ENCODE results near the gene ASAP3.
"Not testable (repeated sequence)": the region's sequence is repeated elsewhere in the genome, so short reads cannot be mapped to it uniquely, and the experiment has no call there.

Gene ASAP3

DNA sequence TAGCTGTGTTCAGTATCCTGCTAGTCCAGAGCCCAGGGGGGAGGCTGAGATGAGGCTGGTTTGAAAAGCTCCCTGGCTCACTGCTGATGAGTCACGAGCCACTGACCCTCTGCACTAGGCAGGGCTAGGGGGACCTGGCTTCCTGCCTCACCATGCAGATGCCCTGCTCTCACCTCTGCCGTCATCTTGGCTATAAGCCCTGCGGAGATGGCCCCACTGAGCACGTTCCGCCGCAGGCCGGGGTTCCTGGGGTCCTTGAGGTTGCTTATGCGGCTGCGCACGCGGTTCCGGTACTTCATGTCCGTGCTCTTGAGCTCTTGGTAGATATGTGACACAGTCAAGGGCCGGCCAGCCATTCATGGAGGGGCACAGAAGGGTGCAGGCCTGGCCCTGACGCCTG lies 90.3 kb downstream of the ASAP3 start:
- DNase-seq = no peak

DNA sequence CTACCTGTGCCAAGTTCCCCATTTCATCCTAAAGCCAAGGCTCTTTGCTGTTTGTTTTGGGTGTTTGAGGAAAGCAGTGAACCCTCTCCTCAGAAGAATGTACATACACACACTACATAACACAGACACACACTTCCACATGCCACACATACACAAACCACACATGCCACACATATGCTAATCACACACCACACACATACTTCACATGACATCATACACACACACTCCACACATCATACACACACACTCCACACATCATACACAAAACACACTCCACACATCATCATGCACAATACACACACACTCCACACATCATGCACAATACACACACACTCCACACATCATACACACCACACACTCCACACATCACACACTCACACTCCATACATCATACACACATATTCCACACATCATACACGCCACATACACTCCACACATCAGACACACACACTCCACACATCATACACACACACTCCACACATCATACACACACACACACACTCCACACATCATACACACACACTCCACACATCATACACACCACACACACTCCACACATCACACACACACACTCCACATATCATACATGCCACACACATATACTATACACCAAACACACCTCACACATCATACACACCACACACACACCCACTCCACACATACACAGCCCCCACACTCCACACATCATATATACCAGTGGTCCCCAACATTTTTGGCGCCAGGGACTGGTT lies 91.7 kb downstream of the ASAP3 start:
- no peak for DNase-seq

DNA sequence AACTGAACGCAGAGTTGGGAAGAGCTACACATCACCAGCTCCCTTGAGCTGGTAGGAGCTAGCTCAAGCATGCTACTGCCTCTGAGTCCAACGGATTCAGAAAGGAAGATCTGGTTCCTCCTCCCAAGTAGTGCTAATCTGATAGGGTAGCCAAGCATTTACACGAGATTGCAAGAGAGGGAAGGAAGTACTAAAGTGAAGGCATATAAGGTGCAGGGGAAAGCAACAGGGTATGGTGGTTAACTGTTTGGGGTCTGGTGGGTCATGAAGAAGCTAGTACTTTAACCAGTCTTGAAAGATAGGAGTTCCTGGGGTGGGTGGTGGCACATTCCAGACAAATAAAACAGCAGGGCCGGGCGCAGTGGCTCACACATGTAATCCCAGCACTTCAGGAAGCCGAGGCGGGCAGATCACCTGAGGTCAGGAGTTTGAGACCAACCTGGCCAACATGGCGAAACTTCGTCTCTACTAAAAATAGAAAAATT lies 94.1 kb downstream of the ASAP3 start:
- DNase-seq = no peak

DNA sequence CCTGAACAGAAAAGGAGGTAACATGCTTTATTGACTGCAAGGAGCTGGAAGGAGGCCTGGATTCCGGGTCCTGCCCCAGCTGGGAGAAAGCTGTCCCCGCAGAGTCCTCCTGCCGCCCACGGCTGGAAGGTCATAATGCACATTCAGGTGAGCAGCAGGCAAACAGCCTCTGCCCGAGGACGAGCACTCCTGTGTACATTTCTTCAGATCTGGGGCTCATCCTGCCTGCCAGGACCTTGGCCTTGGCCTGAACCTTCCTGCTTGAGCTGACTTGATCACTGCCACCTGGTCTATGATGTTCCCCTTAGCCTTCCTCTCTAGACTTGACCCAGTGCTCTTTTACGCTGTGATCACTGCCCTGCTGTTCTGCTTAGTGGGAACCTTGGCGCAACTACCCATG lies 96.5 kb downstream of the ASAP3 start:
- no peak for DNase-seq

DNA sequence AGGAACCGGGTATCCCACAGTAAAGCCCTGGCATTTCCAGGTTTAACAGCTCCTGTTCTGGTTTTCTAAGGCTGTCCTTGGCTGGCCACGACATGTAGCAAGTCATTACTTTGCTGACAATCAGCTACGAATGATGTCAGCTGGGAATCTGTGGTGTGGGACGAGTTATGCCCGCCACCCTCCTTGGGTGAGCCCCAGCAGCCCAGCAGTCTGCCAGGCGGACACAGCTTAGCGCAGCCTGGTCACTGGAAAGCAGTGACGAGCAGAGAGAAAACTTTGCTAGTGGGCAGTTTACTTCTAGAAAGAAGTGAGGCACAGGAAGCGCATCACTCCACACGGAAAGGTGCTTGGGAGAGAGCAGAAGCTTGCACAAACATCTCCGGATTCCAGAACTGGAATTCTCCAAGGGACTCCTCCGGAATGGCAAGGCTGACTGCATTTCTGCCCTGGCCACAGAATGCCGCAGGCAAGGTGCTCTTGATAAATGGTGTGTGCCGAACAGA lies 98.8 kb downstream of the ASAP3 start:
- no peak for DNase-seq

DNA sequence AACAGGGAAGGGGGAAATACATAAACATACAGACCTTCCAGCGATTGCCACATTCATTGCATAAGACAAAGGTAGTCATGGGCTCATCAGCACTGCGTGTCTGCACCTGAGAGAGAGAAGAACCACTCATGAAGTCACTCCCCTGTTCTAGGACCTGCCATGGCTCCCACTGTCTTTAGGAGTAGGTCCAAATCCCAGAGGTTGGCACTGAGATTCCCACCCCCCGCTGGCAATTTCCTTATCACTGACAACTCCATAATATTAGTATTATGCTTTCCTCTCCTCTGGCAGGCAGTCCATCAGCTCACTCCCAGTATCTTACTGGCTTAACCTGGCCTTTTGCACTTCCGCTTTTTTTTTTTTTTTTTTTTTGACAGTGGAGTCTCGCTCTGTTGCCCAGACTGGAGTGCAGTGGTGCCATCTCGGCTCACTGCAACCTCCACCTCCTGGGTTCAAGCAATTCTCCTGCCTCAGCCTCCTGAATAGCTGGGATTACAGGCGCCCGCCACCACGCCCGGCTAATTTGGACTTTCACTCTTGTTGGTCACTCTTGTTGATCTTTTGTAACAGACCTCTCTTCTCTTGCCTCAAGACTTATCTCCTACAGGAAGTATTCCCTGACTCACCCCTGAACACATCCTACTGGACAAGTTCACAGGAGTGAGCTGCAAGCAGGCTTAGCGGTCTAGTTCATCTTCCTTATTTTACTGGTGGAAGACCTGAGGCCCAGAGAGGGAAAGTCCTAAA lies 99.5 kb downstream of the ASAP3 start:
- DNase-seq = no peak

DNA sequence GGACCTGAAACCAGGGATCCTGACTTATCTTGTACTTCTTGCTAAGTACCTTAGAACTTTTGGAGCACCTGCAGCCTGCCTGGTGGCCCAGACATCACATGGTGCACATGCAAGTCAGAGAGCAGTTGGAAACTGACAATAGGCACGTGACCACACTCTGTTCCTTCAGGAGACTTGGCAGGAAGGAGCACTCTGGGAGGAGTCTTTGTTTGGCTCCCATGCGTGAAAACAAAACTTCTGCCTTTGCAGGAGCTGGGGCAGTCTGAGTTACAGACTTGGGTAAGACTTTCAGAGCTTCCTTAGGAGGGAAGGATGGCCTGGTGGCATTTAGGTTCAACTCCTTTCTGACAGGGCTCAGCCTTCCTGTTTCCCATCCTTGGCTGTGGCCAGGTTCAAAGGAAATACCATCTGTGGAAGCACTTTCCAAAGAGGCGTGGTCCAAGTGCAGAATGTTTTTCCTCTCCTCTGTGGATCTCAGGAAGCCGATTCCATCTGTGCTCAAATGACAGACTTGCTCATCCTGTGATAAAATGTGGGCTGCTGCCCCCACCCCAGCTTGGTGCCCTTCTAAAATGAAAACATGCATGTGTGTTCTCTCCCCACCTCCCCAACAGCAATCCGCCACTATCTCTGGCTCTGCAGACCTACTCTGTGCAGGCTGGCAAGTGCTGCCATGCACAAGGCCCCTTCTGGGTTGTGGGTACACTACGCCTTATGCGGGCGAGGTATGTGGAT lies 100.2 kb downstream of the ASAP3 start:
- no peak for DNase-seq

DNA sequence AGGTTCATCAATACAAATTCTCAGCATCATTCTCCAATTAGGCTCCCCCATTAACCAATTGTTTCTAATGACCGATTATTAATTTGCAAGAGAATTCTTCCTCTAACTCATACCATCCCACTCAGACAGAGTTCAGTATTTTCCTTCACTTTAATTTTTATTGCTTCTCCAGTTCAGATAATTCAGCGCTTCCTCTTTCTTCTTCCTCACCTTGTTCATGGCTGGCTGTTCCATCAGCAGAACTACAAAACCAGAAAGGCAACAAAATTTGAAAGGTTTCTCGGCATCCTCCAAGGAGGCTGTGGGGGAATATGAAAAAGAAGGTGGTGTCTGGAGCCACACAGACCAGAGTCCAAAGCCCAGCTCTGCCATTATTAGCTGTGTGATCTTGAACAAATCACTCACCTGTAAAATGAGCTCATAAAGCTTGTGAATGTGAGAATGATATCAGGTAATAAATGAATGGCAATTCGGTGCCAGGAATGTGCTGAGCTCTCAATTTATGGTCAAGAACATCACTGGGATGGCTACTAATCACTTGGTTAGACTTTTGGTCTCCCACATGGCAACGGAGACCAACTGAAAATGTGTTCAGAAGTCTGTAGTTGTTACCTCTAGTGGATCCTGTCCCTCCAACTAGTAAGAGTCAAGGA lies 102.6 kb downstream of the ASAP3 start:
- DNase-seq = no peak

DNA sequence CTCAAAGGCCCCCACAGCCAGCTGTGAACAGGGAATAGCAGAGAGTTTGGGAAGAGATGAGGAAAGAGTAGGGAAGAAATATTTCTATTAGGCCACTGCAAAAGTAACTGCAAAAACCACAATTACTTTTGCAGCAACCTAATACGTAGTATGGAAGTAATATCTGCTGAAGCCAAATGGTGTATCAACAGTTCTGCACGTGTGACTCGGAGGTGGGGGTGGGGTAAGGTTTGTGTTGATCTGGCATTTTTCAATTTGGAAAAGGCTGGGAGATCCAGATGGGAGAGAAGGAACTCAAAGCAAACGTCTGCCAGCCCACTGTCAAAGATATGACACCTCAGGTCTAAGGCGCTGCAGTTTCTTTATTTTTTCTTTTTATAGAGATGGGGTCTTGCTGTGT lies 103.3 kb downstream of the ASAP3 start:
- DNase-seq = no peak

DNA sequence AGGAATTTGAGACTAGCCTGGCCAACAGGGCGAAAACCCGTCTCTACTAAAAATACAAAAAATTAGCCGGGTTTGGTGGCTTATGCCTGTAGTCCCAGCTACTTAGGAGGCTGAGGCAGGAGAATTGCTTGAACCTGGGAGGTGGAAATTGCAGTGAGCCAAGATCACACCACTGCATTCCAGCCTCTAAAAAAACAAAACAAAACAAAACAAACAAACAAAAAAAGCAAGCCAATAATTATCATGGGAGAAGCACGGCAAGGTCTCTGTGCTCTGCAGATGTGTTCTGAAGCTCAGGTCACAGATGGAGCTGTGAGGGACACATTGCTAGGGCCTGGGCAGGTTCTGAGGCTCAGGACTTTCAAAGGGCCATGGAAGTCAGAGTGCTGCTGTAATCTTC lies 103.7 kb downstream of the ASAP3 start:
- DNase-seq = not testable (repeated sequence)

Data from activated effector memory CD4-positive, alpha-beta T cell treated with anti-CD3 and anti-CD28 coated beads, Interleukin-2, amount 50 U/mL, for 16 hours (primary cell).